HCT116 (cell line): ENCODE data around the gene CERK. TPM values are rescaled to one million over a fixed set of nuclear protein-coding genes. Genes with fewer than 3 reads are reported as not detected.

Experiments used
- ATAC-seq: fragments of 200-7000 bp; cut with Tn5 transposase; 2 replicates; pipeline ENCODE4 v1.9.1; 2020; ENCODE audit warnings: mild to moderate bottlenecking, moderate library complexity
- BruUV-seq: library from RNA; stranded (reverse); fragments of 400-500 nt; replicated peaks from 2 replicates; lab custom pipeline; 2021; lab: Mats Ljungman, UMichigan
- CTCF ChIA-PET: fragments of 300-600 bp; sonication (Branson Sonifier 250); formaldehyde crosslinking; loops from one replicate; lab custom pipeline; 2021; ENCODE audit warnings: antibody characterized with exemption; lab: Charles Lee
- POLR2A ChIA-PET: fragments of 300-600, 350-600 bp; sonication (Branson Sonifier 250); formaldehyde crosslinking; loops from one replicate; lab custom pipeline; 2021; ENCODE audit warnings: antibody characterized with exemption; lab: Charles Lee
- RAD21 ChIA-PET, 2 experiments: fragments of 300-600 bp; sonication (Branson Sonifier 250); formaldehyde crosslinking; loops; one replicate each; lab custom pipeline; 2023; ENCODE audit warnings: low total read pairs in 2 of 2; ENCODE audit not compliant: uncharacterized antibody in 2 of 2, unreplicated experiment in 2 of 2, low non-redundant PET in 1 of 2; lab: Charles Lee
- DNase-seq: peaks from one replicate; pipeline ENCODE4 v3.0.0-alpha.2; 2010; ENCODE audit warnings: low read depth, low spot score
- H2AFZ ChIP-seq: fragments of 200-600 bp; shearing (Covaris generic), sonication (generic); 2 replicates; pipeline ENCODE4 v1.6.1; 2017; ENCODE audit warnings: low read depth, mixed run types, mixed read lengths, antibody characterized with exemption, low read length; ENCODE audit not compliant: poor library complexity, severe bottlenecking
- H3K27ac ChIP-seq: 2 replicates; pipeline ENCODE4 v1.5.1; 2012; ENCODE audit warnings: low read depth, low read length
- H3K27me3 ChIP-seq: fragments of 200-600 bp; sonication (generic); 2 replicates; pipeline ENCODE4 v1.6.1; 2016; ENCODE audit warnings: mixed run types, low read length, mixed read lengths; ENCODE audit not compliant: insufficient read depth
- H3K36me3 ChIP-seq, 2 experiments: fragments of 200-500 bp in 1 of 2; fragments of 200-600 bp in 1 of 2; sonication (Bioruptor generic) in 1 of 2; sonication (generic) in 1 of 2; 2 replicates each; pipeline versions ENCODE4 v1.5.1 to v1.6.1; 2014 to 2016; ENCODE audit warnings: low read length in 2 of 2, inconsistent platforms in 1 of 2, mixed read lengths in 1 of 2, mixed run types in 1 of 2; ENCODE audit not compliant: insufficient read depth in 2 of 2, control insufficient read depth in 1 of 2
- H3K4me1 ChIP-seq, 2 experiments: fragments of 200-600 bp in 1 of 2; sonication (generic) in 1 of 2; 2 replicates each; pipeline versions ENCODE4 v1.5.1 to v1.6.1; 2012 to 2017; ENCODE audit warnings: low read length in 2 of 2, inconsistent platforms in 1 of 2, mild to moderate bottlenecking in 1 of 2, mixed read lengths in 1 of 2, mixed run types in 1 of 2, moderate library complexity in 1 of 2; ENCODE audit not compliant: insufficient read depth in 2 of 2, control insufficient read depth in 1 of 2
- H3K4me2 ChIP-seq: fragments of 200-600 bp; sonication (generic); 2 replicates; pipeline ENCODE4 v1.6.1; 2017; ENCODE audit warnings: mixed run types, low read length, mixed read lengths
- H3K4me3 ChIP-seq, 2 experiments: fragments of 200-600 bp in 1 of 2; sonication (generic) in 1 of 2; replicated peaks in 1 of 2; 2 replicates each; pipeline ENCODE4 v1.5.1; 2011 to 2016; ENCODE audit warnings: low read length in 2 of 2, control low read depth in 1 of 2, low read depth in 1 of 2, mild to moderate bottlenecking in 1 of 2, mixed read lengths in 1 of 2, mixed run types in 1 of 2
- H3K79me2 ChIP-seq: fragments of 200-600 bp; sonication (generic); 2 replicates; pipeline ENCODE4 v1.6.1; 2017; ENCODE audit warnings: mild to moderate bottlenecking, mixed run types, low read length, moderate library complexity, mixed read lengths; ENCODE audit not compliant: insufficient read depth
- H3K9ac ChIP-seq: fragments of 200-600 bp; sonication (generic); 2 replicates; pipeline ENCODE4 v1.6.1; 2016; ENCODE audit warnings: low read length, mixed read lengths
- H3K9me2 ChIP-seq: fragments of 200-600 bp; sonication (generic), shearing (Covaris generic); 2 replicates; pipeline ENCODE4 v1.6.1; 2017; ENCODE audit warnings: mixed run types, mild to moderate bottlenecking, moderate library complexity; ENCODE audit not compliant: insufficient read depth
- H3K9me3 ChIP-seq, 2 experiments: fragments of 200-500 bp in 1 of 2; fragments of 200-600 bp in 1 of 2; sonication (Bioruptor generic) in 1 of 2; sonication (generic) in 1 of 2; 2 replicates each; pipeline ENCODE4 v1.6.1; 2014 to 2017; ENCODE audit warnings: low read length in 2 of 2, mixed read lengths in 2 of 2, inconsistent platforms in 1 of 2, low read depth in 1 of 2, mild to moderate bottlenecking in 1 of 2, mixed run types in 1 of 2, moderate library complexity in 1 of 2; ENCODE audit not compliant: control insufficient read depth in 1 of 2, insufficient read depth in 1 of 2
- H4K20me1 ChIP-seq: fragments of 200-600 bp; sonication (generic), shearing (Covaris generic); 2 replicates; pipeline ENCODE4 v1.6.1; 2017; ENCODE audit warnings: mixed run types, mild to moderate bottlenecking, moderate library complexity; ENCODE audit not compliant: insufficient read depth
- ATF3 ChIP-seq: IDR thresholded peaks from 2 replicates; pipeline ENCODE4 v1.6.1; 2012
- CBX3 ChIP-seq: IDR thresholded peaks from 2 replicates; pipeline ENCODE4 v1.6.1; 2012; ENCODE audit warnings: low read depth
- CEBPB ChIP-seq: IDR thresholded peaks from 2 replicates; pipeline ENCODE4 v1.6.1; 2012; ENCODE audit warnings: low read depth
- CTCF ChIP-seq, 3 experiments: fragments of 200-600 bp in 1 of 3; sonication (generic) in 1 of 3; IDR thresholded peaks in 2 of 3; conservative IDR thresholded peaks in 1 of 3; 2 replicates each; pipeline ENCODE4 v1.5.1; 2012 to 2017; ENCODE audit warnings: low read depth in 2 of 3, low read length in 2 of 3, antibody characterized with exemption in 1 of 3, borderline replicate concordance in 1 of 3, control low read depth in 1 of 3, mild to moderate bottlenecking in 1 of 3, mixed read lengths in 1 of 3, mixed run types in 1 of 3, moderate library complexity in 1 of 3; ENCODE audit not compliant: insufficient read depth in 1 of 3
- ELF1 ChIP-seq: IDR thresholded peaks from 2 replicates; pipeline ENCODE4 v1.6.1; 2012; ENCODE audit warnings: low read depth, borderline replicate concordance
- EZH2 ChIP-seq: fragments of 200-600 bp; sonication (generic); IDR thresholded peaks from 2 replicates; pipeline ENCODE4 v1.6.1; 2017; ENCODE audit warnings: antibody characterized with exemption, mixed run types
- EZH2phosphoT487 ChIP-seq: fragments of 200-600 bp; IDR thresholded peaks from 2 replicates; pipeline ENCODE4 v1.6.1; 2018; ENCODE audit warnings: antibody characterized with exemption, borderline replicate concordance
- MAX ChIP-seq: IDR thresholded peaks from 2 replicates; pipeline ENCODE4 v1.6.1; 2012
- POLR2A ChIP-seq: IDR thresholded peaks from 2 replicates; pipeline ENCODE4 v1.7.0; 2011; ENCODE audit warnings: borderline replicate concordance; ENCODE audit not compliant: insufficient read depth, insufficient read length; ENCODE audit errors: extremely low read depth
- POLR2AphosphoS5 ChIP-seq: IDR thresholded peaks from 2 replicates; pipeline ENCODE4 v1.6.1; 2011; ENCODE audit warnings: mild to moderate bottlenecking, low read depth, low read length, moderate library complexity
- REST ChIP-seq: IDR thresholded peaks from 2 replicates; pipeline ENCODE4 v1.6.1; 2012; ENCODE audit warnings: low read depth
- SIN3A ChIP-seq: IDR thresholded peaks from 2 replicates; pipeline ENCODE4 v1.6.1; 2012; ENCODE audit warnings: low read depth
- SP1 ChIP-seq: IDR thresholded peaks from 2 replicates; pipeline ENCODE4 v1.6.1; 2012; ENCODE audit warnings: low read depth
- SRF ChIP-seq: IDR thresholded peaks from 2 replicates; pipeline ENCODE4 v1.6.1; 2012; ENCODE audit warnings: low read depth
- TCF7L2 ChIP-seq: IDR thresholded peaks from 2 replicates; pipeline ENCODE4 v1.7.0; 2011; ENCODE audit warnings: borderline replicate concordance, inconsistent platforms; ENCODE audit not compliant: insufficient read depth, insufficient read length; ENCODE audit errors: extremely low read depth
- YY1 ChIP-seq: IDR thresholded peaks from 2 replicates; pipeline ENCODE4 v1.6.1; 2011; ENCODE audit warnings: low read length, low read depth, moderate library complexity, mild to moderate bottlenecking; ENCODE audit not compliant: insufficient replicate concordance; ENCODE audit errors: extremely low read depth
- ZNF274 ChIP-seq: fragments of 200-500 bp; sonication (Bioruptor generic); IDR thresholded peaks from 2 replicates; pipeline ENCODE4 v1.6.1; 2014; ENCODE audit warnings: mild to moderate bottlenecking, low read depth, low read length, inconsistent platforms
- intact Hi-C: fragments of 100-400 bp; cut with micrococcal nuclease; formaldehyde crosslinking; loops from 2 replicates; pipeline ENCODE4 v1.10.0; 2022
- total RNA-seq: library from RNA; stranded (reverse); gene quantifications from one replicate; pipeline ENCODE4 v1.2.1, GENCODE V29; 2021; ENCODE audit not compliant: unreplicated experiment

Gene CERK
- total RNA-seq, 1 experiment from 2014 or later: 35.0 TPM

DNA sequence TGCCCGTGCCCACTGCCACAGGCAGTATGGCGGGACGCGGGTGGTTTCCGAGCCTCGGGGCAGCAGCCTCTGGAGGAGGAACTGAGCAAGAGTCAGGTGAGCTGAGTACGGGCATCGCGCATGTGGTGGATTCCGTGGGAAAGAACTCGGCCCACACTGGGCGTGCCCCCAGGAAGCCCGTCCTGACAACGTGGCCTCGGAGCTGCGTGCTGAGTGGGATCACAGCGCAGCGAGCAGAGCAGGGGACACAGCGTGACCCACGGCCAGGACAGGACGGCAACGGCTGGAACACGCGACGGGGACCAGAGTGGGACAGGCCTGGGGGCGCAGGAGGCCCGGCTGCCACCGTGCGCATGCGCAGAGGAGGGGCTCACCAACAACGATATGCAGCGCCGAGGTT lies 36.8 kb downstream of the CERK start (continued):
- TF ChIP-seq CTCF (IDR thresholded peaks at IDR 0.05 in 2 of 3, conservative IDR thresholded peaks at IDR 0.05 in 1 of 3; ENCODE audit: borderline replicate concordance in 1 of 3, insufficient read depth in 1 of 3, low read depth in 2 of 3, low read length in 2 of 3): no peak

DNA sequence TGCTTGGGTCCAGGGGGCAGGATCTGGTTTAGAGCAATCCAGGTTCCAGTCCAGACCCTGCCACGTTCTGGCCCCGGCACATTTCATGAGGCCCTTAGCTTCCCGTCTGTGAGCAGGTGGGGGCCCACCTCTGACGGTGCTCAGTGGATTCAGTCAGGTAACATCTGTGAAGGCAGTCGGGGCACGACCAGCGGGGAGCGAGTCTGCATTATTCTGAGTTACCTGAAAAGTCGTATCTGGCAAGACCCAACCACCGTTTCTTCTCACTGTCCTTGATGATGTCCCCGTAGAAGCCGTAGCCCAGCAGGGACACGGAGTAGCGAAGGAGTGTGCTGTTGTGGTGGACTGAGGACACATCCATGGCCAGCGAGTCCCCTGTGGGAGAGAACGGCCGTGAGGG lies 39.0 kb downstream of the CERK start:
- no peaks in the 10 kb centered on the region for H3K27me3 ChIP-seq
- no peaks in the 10 kb centered on the region for H3K9me3 ChIP-seq
- no peak for ATAC-seq
- no peak for DNase-seq
- H3K36me3 ChIP-seq: peaks cover 4 to 27% of the 10 kb centered on the region in 2 experiments
- no peak overlapping the region for H2AFZ ChIP-seq
- RAD21 ChIA-PET: no interaction called here
- no peaks in the 10 kb centered on the region for H3K4me1 ChIP-seq
- no peak overlapping the region for H3K9ac ChIP-seq
- no peaks in the 10 kb centered on the region for H4K20me1 ChIP-seq
- intact Hi-C loops: no loop called here
- CTCF ChIA-PET: no interaction called here
- POLR2A ChIA-PET: no interaction called here
- no peak overlapping the region for H3K4me3 ChIP-seq
- H3K27ac ChIP-seq: no peak overlapping the region
- no TSS peak for BruUV-seq
- H3K4me2 ChIP-seq: no peak overlapping the region
- no peaks in the 10 kb centered on the region for H3K9me2 ChIP-seq
- no peaks in the 10 kb centered on the region for H3K79me2 ChIP-seq
- no peak for TF ChIP-seq CTCF (IDR thresholded peaks at IDR 0.05 in 2 of 3, conservative IDR thresholded peaks at IDR 0.05 in 1 of 3; ENCODE audit: borderline replicate concordance in 1 of 3, insufficient read depth in 1 of 3, low read depth in 2 of 3, low read length in 2 of 3)
- no peak for TF ChIP-seq CEBPB
- no peak for TF ChIP-seq ELF1
- no peak for TF ChIP-seq REST
- TF ChIP-seq YY1: no peak
- TF ChIP-seq ATF3: no peak
- no peak for TF ChIP-seq EZH2
- TF ChIP-seq POLR2A: no peak
- no peak for TF ChIP-seq CBX3
- TF ChIP-seq POLR2AphosphoS5: no peak
- no peak for TF ChIP-seq SIN3A
- no peak for TF ChIP-seq EZH2phosphoT487
- no peak for TF ChIP-seq MAX
- no peak for TF ChIP-seq TCF7L2
- no peak for TF ChIP-seq SP1
- no peak for TF ChIP-seq SRF
- TF ChIP-seq ZNF274: no peak
